GM21529 (cell line): ENCODE results near the gene SLC49A4.

Source experiments
- ATAC-seq: cut with Tn5 transposase; IDR thresholded peaks from one replicate; pipeline ENCODE4 v1.9.1; 2021; ENCODE audit not compliant: unreplicated experiment

Gene SLC49A4

GRCh38 chr3:122902326-122902725 lies 107.5 kb downstream of the SLC49A4 start:
- no peak for ATAC-seq

- ATAC-seq: no peak
Observed at GRCh38 chr3:122903171-122903570, 108.3 kb downstream of the SLC49A4 start.

GRCh38 chr3:122907471-122907870 lies 112.6 kb downstream of the SLC49A4 start:
- no peak for ATAC-seq

- ATAC-seq: no peak
Observed at GRCh38 chr3:122908251-122908650, 113.4 kb downstream of the SLC49A4 start.

GRCh38 chr3:122911901-122912300 lies 117.0 kb downstream of the SLC49A4 start:
- no peak for ATAC-seq

- no peak for ATAC-seq
Observed at GRCh38 chr3:122912772-122913538, 118.1 kb downstream of the SLC49A4 start.

GRCh38 chr3:122913539-122914100 lies 118.8 kb downstream of the SLC49A4 start:
- no peak for ATAC-seq

- ATAC-seq: no peak
Observed at GRCh38 chr3:122915300-122916055, 120.6 kb downstream of the SLC49A4 start.

- no peak for ATAC-seq
Observed at GRCh38 chr3:122916084-122916483, 121.2 kb downstream of the SLC49A4 start.

- ATAC-seq: no peak
Observed at GRCh38 chr3:122916580-122916979, 121.7 kb downstream of the SLC49A4 start.

GRCh38 chr3:122917412-122917811 lies 122.5 kb downstream of the SLC49A4 start:
- ATAC-seq: no peak

GRCh38 chr3:122918576-122919290 lies 123.9 kb downstream of the SLC49A4 start:
- ATAC-seq: no peak

- no peak for ATAC-seq
Observed at GRCh38 chr3:122919291-122919610, 124.4 kb downstream of the SLC49A4 start.

- ATAC-seq: no peak
Observed at GRCh38 chr3:122920986-122921385, 126.1 kb downstream of the SLC49A4 start.

GRCh38 chr3:122921791-122922651 lies 127.2 kb downstream of the SLC49A4 start:
- peak; percentile 57 for ATAC-seq

- no peak for ATAC-seq
Observed at GRCh38 chr3:122923611-122924010, 128.7 kb downstream of the SLC49A4 start.

GRCh38 chr3:122924056-122924455 lies 129.2 kb downstream of the SLC49A4 start:
- no peak for ATAC-seq

- ATAC-seq: no peak
Observed at GRCh38 chr3:122925756-122926155, 130.9 kb downstream of the SLC49A4 start.

GRCh38 chr3:122926322-122926721 lies 131.5 kb downstream of the SLC49A4 start:
- ATAC-seq: no peak

- ATAC-seq: no peak
Observed at GRCh38 chr3:122926811-122927210, 131.9 kb downstream of the SLC49A4 start.

GRCh38 chr3:122927726-122928125 lies 132.9 kb downstream of the SLC49A4 start:
- no peak for ATAC-seq
